ENCODE measurements around the gene HSD17B13.

Gene HSD17B13

GRCh38 chr4:87360338-87360935, 37.8 kb upstream of the HSD17B13 start:
- no peaks in the 10 kb centered on the region for H3K79me2 ChIP-seq
- TF ChIP-seq CTCF (IDR thresholded peaks at IDR 0.05): no peak
- H3K27me3 ChIP-seq (ENCODE audit: control insufficient read depth, insufficient read depth, low read length): no peaks in the 10 kb centered on the region
- no peak overlapping the region for H3K9ac ChIP-seq
- H3K4me3 ChIP-seq (ENCODE audit: low read depth, low read length): no peak overlapping the region
- H3K27ac ChIP-seq: no peak overlapping the region
- H2AFZ ChIP-seq: no peak overlapping the region
- no peaks in the 10 kb centered on the region for H3K36me3 ChIP-seq (ENCODE audit: control insufficient read depth, insufficient read depth, low read length)
- H3K9me3 ChIP-seq (ENCODE audit: control insufficient read depth, low read length): no peaks in the 10 kb centered on the region
- H3K4me2 ChIP-seq (ENCODE audit: low read length): no peak overlapping the region
- no peaks in the 10 kb centered on the region for H3K4me1 ChIP-seq

- Histone ChIP-seq H3K9me3 (ENCODE audit: control insufficient read depth, low read length) (no peaks in the 10 kb centered on the region), H3K4me2 (ENCODE audit: low read length) (no peak overlapping the region), H3K9ac (no peak overlapping the region), H3K27ac (no peak overlapping the region), H3K79me2 (no peaks in the 10 kb centered on the region), H3K36me3 (ENCODE audit: control insufficient read depth, insufficient read depth, low read length) (no peaks in the 10 kb centered on the region), H3K4me1 (no peaks in the 10 kb centered on the region), H2AFZ (no peak overlapping the region), H3K4me3 (ENCODE audit: low read depth, low read length) (no peak overlapping the region), H3K27me3 (ENCODE audit: control insufficient read depth, insufficient read depth, low read length) (no peaks in the 10 kb centered on the region)
- no peak for TF ChIP-seq CTCF (IDR thresholded peaks at IDR 0.05)
These were observed 36.6 kb upstream of the HSD17B13 start for GRCh38 chr4:87359258-87359657.

GRCh38 chr4:87356832-87357526, 34.3 kb upstream of the HSD17B13 start:
- Histone ChIP-seq H3K9me3 (ENCODE audit: control insufficient read depth, low read length) (no peaks in the 10 kb centered on the region), H3K4me3 (ENCODE audit: low read depth, low read length) (no peak overlapping the region), H3K4me1 (no peaks in the 10 kb centered on the region), H3K79me2 (no peaks in the 10 kb centered on the region), H2AFZ (peak overlapping the region; percentile 38), H3K36me3 (ENCODE audit: control insufficient read depth, insufficient read depth, low read length) (no peaks in the 10 kb centered on the region), H3K9ac (no peak overlapping the region), H3K27me3 (ENCODE audit: control insufficient read depth, insufficient read depth, low read length) (no peaks in the 10 kb centered on the region), H3K27ac (no peak overlapping the region), H3K4me2 (ENCODE audit: low read length) (no peak overlapping the region)
- TF ChIP-seq CTCF (IDR thresholded peaks at IDR 0.05): no peak

GRCh38 chr4:87354168-87355102, 31.8 kb upstream of the HSD17B13 start:
- Histone ChIP-seq H3K27ac (no peak overlapping the region), H3K4me3 (ENCODE audit: low read depth, low read length) (no peak overlapping the region), H3K36me3 (ENCODE audit: control insufficient read depth, insufficient read depth, low read length) (no peaks in the 10 kb centered on the region)

More at GRCh38 chr4:87354168-87355102, 31.8 kb upstream of the HSD17B13 start:
- Histone ChIP-seq H2AFZ (no peak overlapping the region), H3K79me2 (no peaks in the 10 kb centered on the region), H3K27me3 (ENCODE audit: control insufficient read depth, insufficient read depth, low read length) (no peaks in the 10 kb centered on the region), H3K9ac (no peak overlapping the region), H3K4me1 (no peaks in the 10 kb centered on the region), H3K9me3 (ENCODE audit: control insufficient read depth, low read length) (no peaks in the 10 kb centered on the region), H3K4me2 (ENCODE audit: low read length) (no peak overlapping the region)
- no peak for TF ChIP-seq CTCF (IDR thresholded peaks at IDR 0.05)

All from parathyroid adenoma (tissue), 2 donors.